Karpas-422 (cell line): ENCODE measurements around the gene PIP5KL1. TPM values are rescaled to one million over a fixed set of nuclear protein-coding genes. Genes with fewer than 3 reads are reported as not detected.

Experiments used
- DNase-seq: peaks from one replicate; pipeline ENCODE4 v3.0.0-alpha.2; 2015
- H2AFZ ChIP-seq: fragments of 200-600 bp; sonication (generic); 2 replicates; pipeline ENCODE4 v1.6.1; 2014; ENCODE audit warnings: antibody characterized with exemption, low read length, mixed read lengths
- H3K27ac ChIP-seq: fragments of 200-600 bp; sonication (generic); 2 replicates; pipeline ENCODE4 v1.5.1; 2014; ENCODE audit warnings: mild to moderate bottlenecking, low read length, moderate library complexity
- H3K27me3 ChIP-seq: fragments of 200-600 bp; sonication (generic); 2 replicates; pipeline ENCODE4 v1.6.1; 2014; ENCODE audit warnings: low read length, mixed read lengths
- H3K36me3 ChIP-seq: fragments of 200-600 bp; sonication (generic); 2 replicates; pipeline ENCODE4 v1.6.1; 2014; ENCODE audit warnings: low read length, mixed read lengths; ENCODE audit not compliant: insufficient read depth
- H3K4me1 ChIP-seq: fragments of 200-600 bp; sonication (generic); 2 replicates; pipeline ENCODE4 v1.6.1; 2014; ENCODE audit warnings: mild to moderate bottlenecking, low read length, mixed read lengths
- H3K4me2 ChIP-seq: fragments of 200-600 bp; sonication (generic); 2 replicates; pipeline ENCODE4 v1.6.1; 2014; ENCODE audit warnings: low read length, low read depth, mild to moderate bottlenecking; ENCODE audit not compliant: poor library complexity, severe bottlenecking
- H3K4me3 ChIP-seq: fragments of 200-600 bp; sonication (generic); 2 replicates; pipeline ENCODE4 v1.5.1; 2014; ENCODE audit warnings: mild to moderate bottlenecking, antibody characterized with exemption, low read length, mixed read lengths
- H3K79me2 ChIP-seq: fragments of 200-600 bp; sonication (generic); 2 replicates; pipeline ENCODE4 v1.6.1; 2014; ENCODE audit warnings: mild to moderate bottlenecking, low read length, mixed read lengths
- H3K9ac ChIP-seq: fragments of 200-600 bp; sonication (generic); 2 replicates; pipeline ENCODE4 v1.6.0; 2014; ENCODE audit warnings: low read length
- H3K9me2 ChIP-seq: fragments of 200-600 bp; sonication (generic), shearing (Covaris generic); replicated peaks from 2 replicates; pipeline ENCODE4 v1.6.0; 2014; ENCODE audit warnings: mild to moderate bottlenecking, low read length, moderate library complexity; ENCODE audit not compliant: insufficient read depth
- H3K9me3 ChIP-seq: fragments of 300-700, 200-600 bp; sonication (generic); 2 replicates; pipeline ENCODE4 v1.6.1; 2014; ENCODE audit warnings: low read length, mixed read lengths
- H4K20me1 ChIP-seq: fragments of 200-600 bp; sonication (generic); 2 replicates; pipeline ENCODE4 v1.6.1; 2014; ENCODE audit warnings: mild to moderate bottlenecking, antibody characterized with exemption, low read length, low read depth; ENCODE audit not compliant: insufficient read depth
- total RNA-seq: library from RNA; depleted of rRNA; stranded (reverse); fragments of >200 nt; shearing (Covaris generic); gene quantifications from 2 replicates; pipeline ENCODE4 v1.2.3, GENCODE V29; 2014; ENCODE audit warnings: low replicate concordance

The PIP5KL1 gene
- total RNA-seq, 1 experiment from 2014 or later = 2.7 TPM

- H3K4me2 ChIP-seq = no peak overlapping the region
- no peaks in the 10 kb centered on the region for H3K36me3 ChIP-seq
- no peak overlapping the region for H3K9ac ChIP-seq
- 0 out of 2 replicates have a peak, but pooled peaks cover 2% of the 10 kb centered on the region for H3K4me1 ChIP-seq
- no peaks in the 10 kb centered on the region for H3K27me3 ChIP-seq
- no peaks in the 10 kb centered on the region for H3K79me2 ChIP-seq
- no peaks in the 10 kb centered on the region for H4K20me1 ChIP-seq
- H3K9me3 ChIP-seq = no peaks in the 10 kb centered on the region
- H3K4me3 ChIP-seq = no peak overlapping the region
- H2AFZ ChIP-seq = no peak overlapping the region
- H3K27ac ChIP-seq = no peak overlapping the region
- DNase-seq = no peak
- no peaks in the 10 kb centered on the region for H3K9me2 ChIP-seq
These were observed 54.4 kb downstream of the PIP5KL1 start for GRCh38 chr9:127876026-127876763.

- H3K4me2 ChIP-seq = no peak overlapping the region
- no peak overlapping the region for H3K27ac ChIP-seq
- H4K20me1 ChIP-seq = no peaks in the 10 kb centered on the region
- H3K36me3 ChIP-seq = no peaks in the 10 kb centered on the region
- H3K4me3 ChIP-seq = no peak overlapping the region
- no peak overlapping the region for H2AFZ ChIP-seq
- no peaks in the 10 kb centered on the region for H3K9me3 ChIP-seq
- no peak overlapping the region for H3K9ac ChIP-seq
- H3K79me2 ChIP-seq = no peaks in the 10 kb centered on the region
- no peaks in the 10 kb centered on the region for H3K27me3 ChIP-seq
- no peak for DNase-seq
- H3K9me2 ChIP-seq = no peaks in the 10 kb centered on the region
- H3K4me1 ChIP-seq = 0 out of 2 replicates have a peak, but pooled peaks cover 2% of the 10 kb centered on the region
These were observed 55.1 kb downstream of the PIP5KL1 start for GRCh38 chr9:127875306-127875966.

- H3K27me3 ChIP-seq = no peaks in the 10 kb centered on the region
- no peaks in the 10 kb centered on the region for H3K36me3 ChIP-seq
- no peak overlapping the region for H3K4me3 ChIP-seq
- H3K9me2 ChIP-seq = no peaks in the 10 kb centered on the region
- H3K4me1 ChIP-seq = 0 out of 2 replicates have a peak, but pooled peaks cover 2% of the 10 kb centered on the region
- no peaks in the 10 kb centered on the region for H3K79me2 ChIP-seq
- no peak overlapping the region for H3K4me2 ChIP-seq
- no peak overlapping the region for H2AFZ ChIP-seq
- H3K9ac ChIP-seq = no peak overlapping the region
- no peak for DNase-seq
- no peaks in the 10 kb centered on the region for H3K9me3 ChIP-seq
- no peaks in the 10 kb centered on the region for H4K20me1 ChIP-seq
- H3K27ac ChIP-seq = no peak overlapping the region
These were observed 56.0 kb downstream of the PIP5KL1 start for GRCh38 chr9:127874301-127875221.

- H3K9me3 ChIP-seq = no peaks in the 10 kb centered on the region
- H3K79me2 ChIP-seq = no peaks in the 10 kb centered on the region
- H3K4me2 ChIP-seq = no peak overlapping the region
- no peaks in the 10 kb centered on the region for H3K27me3 ChIP-seq
- no peak for DNase-seq
- no peaks in the 10 kb centered on the region for H3K36me3 ChIP-seq
- H3K4me3 ChIP-seq = no peak overlapping the region
- no peak overlapping the region for H3K27ac ChIP-seq
- no peaks in the 10 kb centered on the region for H4K20me1 ChIP-seq
- no peaks in the 10 kb centered on the region for H3K9me2 ChIP-seq
- no peak overlapping the region for H3K9ac ChIP-seq
- 0 out of 2 replicates have a peak, but pooled peaks cover under 1% of the 10 kb centered on the region for H3K4me1 ChIP-seq
- H2AFZ ChIP-seq = no peak overlapping the region
These were observed 56.7 kb downstream of the PIP5KL1 start for GRCh38 chr9:127873886-127874285.

- Histone ChIP-seq H4K20me1 (no peaks in the 10 kb centered on the region), H3K4me3 (no peak overlapping the region), H3K9me3 (no peaks in the 10 kb centered on the region), H3K9ac (no peak overlapping the region), H3K4me1 (no peaks in the 10 kb centered on the region), H3K4me2 (no peak overlapping the region), H3K27ac (no peak overlapping the region), H3K79me2 (no peaks in the 10 kb centered on the region), H3K27me3 (no peaks in the 10 kb centered on the region), H3K36me3 (no peaks in the 10 kb centered on the region), H3K9me2 (no peaks in the 10 kb centered on the region), H2AFZ (no peak overlapping the region)
- no peak for DNase-seq
These were observed 57.3 kb downstream of the PIP5KL1 start for GRCh38 chr9:127873223-127873691.

GRCh38 chr9:127872369-127873222, 58.0 kb downstream of the PIP5KL1 start:
- Histone ChIP-seq H3K79me2 (no peaks in the 10 kb centered on the region), H3K27me3 (no peaks in the 10 kb centered on the region), H3K9me2 (no peaks in the 10 kb centered on the region), H3K36me3 (no peaks in the 10 kb centered on the region), H3K9me3 (no peaks in the 10 kb centered on the region), H3K9ac (no peak overlapping the region), H3K4me1 (no peaks in the 10 kb centered on the region), H3K4me3 (no peak overlapping the region), H2AFZ (no peak overlapping the region), H3K27ac (no peak overlapping the region), H4K20me1 (no peaks in the 10 kb centered on the region), H3K4me2 (no peak overlapping the region)
- DNase-seq = no peak

GRCh38 chr9:127871531-127871930, 59.0 kb downstream of the PIP5KL1 start:
- Histone ChIP-seq H3K27ac (no peak overlapping the region), H3K4me2 (no peak overlapping the region), H4K20me1 (no peaks in the 10 kb centered on the region), H3K36me3 (no peaks in the 10 kb centered on the region), H3K9ac (no peak overlapping the region), H3K9me3 (no peaks in the 10 kb centered on the region), H3K79me2 (no peaks in the 10 kb centered on the region), H3K4me3 (no peak overlapping the region), H3K4me1 (no peaks in the 10 kb centered on the region), H3K27me3 (no peaks in the 10 kb centered on the region), H2AFZ (no peak overlapping the region), H3K9me2 (no peaks in the 10 kb centered on the region)
- no peak for DNase-seq
